ENCODE data around the gene TBC1D5.

- TF ChIP-seq CTCF (IDR thresholded peaks at IDR 0.05) (no peak), POLR2A (IDR thresholded peaks at IDR 0.05; ENCODE audit: low read length) (no peak), ESRRA (IDR thresholded peaks at IDR 0.05; ENCODE audit: borderline replicate concordance, low read length) (no peak), CEBPB (IDR thresholded peaks at IDR 0.05) (no peak), RCOR1 (IDR thresholded peaks at IDR 0.05; ENCODE audit: low read depth, low read length) (no peak), MYC (IDR thresholded peaks at IDR 0.05; ENCODE audit: borderline replicate concordance, low read length) (no peak), ZFP36 (IDR thresholded peaks at IDR 0.05; ENCODE audit: borderline replicate concordance, partially characterized antibody) (no peak), SMC3 (IDR thresholded peaks at IDR 0.05) (no peak)
Measured at GRCh38 chr3:17340261-17340660, 402.2 kb downstream of the TBC1D5 start.

Measured in A549 (cell line).